Keratinocyte (primary cell): ENCODE measurements around the gene CLMN. TPM values are rescaled to one million over a fixed set of nuclear protein-coding genes. Genes with fewer than 3 reads are reported as not detected.

Experiments
- DNase-seq: peaks from one replicate; pipeline ENCODE4 v3.0.0-alpha.2; 2011; ENCODE audit warnings: low read depth, missing footprints, low spot score
- FAIRE-seq: peaks from 2 replicates; lab custom pipeline; 2011; peaks lifted over from hg19 to GRCh38; lab: Jason Lieb, UNC
- H2AFZ ChIP-seq: 2 replicates; pipeline ENCODE4 v1.6.0; 2012; ENCODE audit warnings: low read length, control low read depth, inconsistent platforms; ENCODE audit not compliant: control insufficient read depth
- H3K27ac ChIP-seq: 2 replicates; pipeline ENCODE4 v1.5.1; 2011; ENCODE audit warnings: low read length; ENCODE audit not compliant: control insufficient read depth, insufficient read depth
- H3K27me3 ChIP-seq: 3 replicates; pipeline ENCODE4 v1.6.0; 2011; ENCODE audit warnings: low read length; ENCODE audit not compliant: control insufficient read depth, insufficient read depth; ENCODE audit errors: extremely low read depth
- H3K36me3 ChIP-seq, 2 experiments: 2 replicates in 1 of 2; 3 replicates in 1 of 2; pipeline ENCODE4 v1.5.1; 2011; ENCODE audit warnings: low read length in 2 of 2, mild to moderate bottlenecking in 1 of 2; ENCODE audit not compliant: control insufficient read depth in 2 of 2, insufficient read depth in 2 of 2; ENCODE audit errors: extremely low read depth in 1 of 2
- H3K4me1 ChIP-seq: 3 replicates; pipeline ENCODE4 v1.5.1; 2011; ENCODE audit warnings: low read length; ENCODE audit not compliant: control insufficient read depth, insufficient read depth; ENCODE audit errors: extremely low read depth
- H3K4me2 ChIP-seq: 3 replicates; pipeline ENCODE4 v1.6.0; 2011; ENCODE audit warnings: low read depth, low read length; ENCODE audit not compliant: control insufficient read depth, insufficient read depth; ENCODE audit errors: extremely low read depth
- H3K4me3 ChIP-seq, 3 experiments: fragments of 200-600 bp in 1 of 3; sonication (generic) in 1 of 3; 2 replicates in 2 of 3; 3 replicates in 1 of 3; pipeline ENCODE4 v1.5.1; 2011 to 2016; ENCODE audit warnings: low read length in 3 of 3, mild to moderate bottlenecking in 3 of 3, control low read depth in 2 of 3, inconsistent platforms in 1 of 3, low read depth in 1 of 3, mixed read lengths in 1 of 3, mixed run types in 1 of 3, moderate library complexity in 1 of 3; ENCODE audit not compliant: control insufficient read depth in 2 of 3, insufficient read depth in 2 of 3; ENCODE audit errors: extremely low read depth in 1 of 3
- H3K79me2 ChIP-seq: 2 replicates; pipeline ENCODE4 v1.6.0; 2012; ENCODE audit warnings: low read length; ENCODE audit not compliant: control insufficient read depth, insufficient read depth
- H3K9ac ChIP-seq: 3 replicates; pipeline ENCODE4 v1.6.0; 2011; ENCODE audit warnings: low read length; ENCODE audit not compliant: control insufficient read depth, insufficient read depth; ENCODE audit errors: extremely low read depth
- H3K9me1 ChIP-seq: 3 replicates; pipeline ENCODE4 v1.6.0; 2011; ENCODE audit warnings: low read length; ENCODE audit not compliant: control insufficient read depth, insufficient read depth; ENCODE audit errors: extremely low read depth
- H3K9me3 ChIP-seq: 2 replicates; pipeline ENCODE4 v1.5.1; 2012; ENCODE audit warnings: low read depth, low read length; ENCODE audit not compliant: control insufficient read depth
- H4K20me1 ChIP-seq: 3 replicates; pipeline ENCODE4 v1.6.0; 2011; ENCODE audit warnings: low read length; ENCODE audit not compliant: control insufficient read depth, insufficient read depth; ENCODE audit errors: extremely low read depth
- CTCF ChIP-seq, 3 experiments: IDR thresholded peaks in 1 of 3; conservative IDR thresholded peaks in 1 of 3; optimal IDR thresholded peaks in 1 of 3; 2 replicates in 2 of 3; 3 replicates in 1 of 3; pipeline versions ENCODE3 to v1.5.1; 2011; ENCODE audit warnings: low read length in 3 of 3, mild to moderate bottlenecking in 3 of 3, moderate library complexity in 2 of 3, control low read depth in 1 of 3, inconsistent platforms in 1 of 3; ENCODE audit not compliant: insufficient read depth in 2 of 3; ENCODE audit errors: extremely low read depth in 1 of 3
- EZH2 ChIP-seq: IDR thresholded peaks from one replicate; pipeline ENCODE4 v1.6.1; 2012; ENCODE audit warnings: inconsistent platforms, mild to moderate bottlenecking, low read length, moderate library complexity
- dilution Hi-C: fragments of 300-500 bp; cut with MboI; formaldehyde crosslinking; loops from one replicate; pipeline ENCODE4 v1.7.0; 2020; ENCODE audit warnings: low sequenced_read_pairs; ENCODE audit not compliant: extremely low pct_ligation_motif_present
- polyA plus RNA-seq, 5 experiments: library from polyadenylated mRNA; depleted of rRNA in 3 of 5; stranded (reverse) in 3 of 5; stranded (forward) in 1 of 5; unstranded in 1 of 5; fragments of >200 nt; gene quantifications; 1 replicate in 1 of 5; 2 replicates in 3 of 5; 3 replicates in 1 of 5; pipeline versions ENCODE4 v1.2.1 to v1.2.3, GENCODE V29; 2011 to 2012; ENCODE audit warnings: missing spikeins in 2 of 5, low read depth in 1 of 5, low replicate concordance in 1 of 5

The CLMN gene
- polyA plus RNA-seq, 1 donor (not counting 4 experiments of a cell fraction or from before 2014, with no cell fraction given): 6.1 TPM

DNA sequence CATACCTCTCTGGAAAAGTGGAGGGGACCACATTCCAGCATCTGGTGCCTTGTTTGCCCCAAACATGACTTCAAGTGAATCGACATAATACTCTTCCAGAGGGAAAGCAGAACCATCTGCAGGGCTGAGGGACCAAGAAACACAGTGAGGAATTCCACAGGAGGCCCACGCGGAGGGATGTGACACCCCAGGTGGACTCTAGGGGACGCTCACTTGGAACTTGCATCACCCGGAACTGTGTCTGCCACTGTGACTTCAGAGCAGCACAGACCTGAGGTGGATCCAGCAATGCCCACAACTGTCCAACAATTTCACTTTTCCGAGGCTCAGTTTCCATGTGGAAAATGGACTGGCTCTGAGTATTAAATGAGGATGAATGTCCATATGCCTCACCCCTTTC is 14.3 kb upstream of the CLMN start:
- FAIRE-seq: no peak

GRCh38 chr14:95332641-95333040 is 12.9 kb upstream of the CLMN start:
- FAIRE-seq (no peak), DNase-seq (no peak)

More for the DNA sequence above, 14.3 kb upstream of the CLMN start:
- no peak for TF ChIP-seq EZH2
- TF ChIP-seq CTCF (optimal IDR thresholded peaks at IDR 0.05 in 1 of 3, IDR thresholded peaks at IDR 0.05 in 1 of 3, conservative IDR thresholded peaks at IDR 0.05 in 1 of 3; ENCODE audit: extremely low read depth in 1 of 3, insufficient read depth in 2 of 3, low read length in 3 of 3): no peak
- no peak overlapping the region for H3K27ac ChIP-seq
- peaks cover 10% of the 10 kb centered on the region for H3K4me1 ChIP-seq
- dilution Hi-C loops: no loop called here
- no peaks in the 10 kb centered on the region for H3K9me3 ChIP-seq
- no peaks in the 10 kb centered on the region for H3K9me1 ChIP-seq
- no peak overlapping the region for H3K4me2 ChIP-seq
- H3K4me3 ChIP-seq: no peak overlapping the region
- no peaks in the 10 kb centered on the region for H3K79me2 ChIP-seq
- H2AFZ ChIP-seq: no peak overlapping the region
- H3K36me3 ChIP-seq: no peaks in the 10 kb centered on the region
- peaks cover 18% of the 10 kb centered on the region for H3K27me3 ChIP-seq
- no peak overlapping the region for H3K9ac ChIP-seq
- DNase-seq: no peak
- no peaks in the 10 kb centered on the region for H4K20me1 ChIP-seq

More at GRCh38 chr14:95332641-95333040, 12.9 kb upstream of the CLMN start:
- no peak overlapping the region for H3K27ac ChIP-seq
- H2AFZ ChIP-seq: no peak overlapping the region
- H3K4me2 ChIP-seq: no peak overlapping the region
- no peaks in the 10 kb centered on the region for H4K20me1 ChIP-seq
- TF ChIP-seq CTCF (optimal IDR thresholded peaks at IDR 0.05 in 1 of 3, IDR thresholded peaks at IDR 0.05 in 1 of 3, conservative IDR thresholded peaks at IDR 0.05 in 1 of 3; ENCODE audit: extremely low read depth in 1 of 3, insufficient read depth in 2 of 3, low read length in 3 of 3) (no peak), EZH2 (no peak)
- no peak overlapping the region for H3K4me3 ChIP-seq
- dilution Hi-C loops: no loop called here
- H3K9ac ChIP-seq: no peak overlapping the region
- peaks cover 15% of the 10 kb centered on the region for H3K4me1 ChIP-seq
- peaks cover 17% of the 10 kb centered on the region for H3K27me3 ChIP-seq
- no peaks in the 10 kb centered on the region for H3K9me3 ChIP-seq
- no peaks in the 10 kb centered on the region for H3K36me3 ChIP-seq
- no peaks in the 10 kb centered on the region for H3K9me1 ChIP-seq
- H3K79me2 ChIP-seq: no peaks in the 10 kb centered on the region
